ENCODE results near the gene PGLYRP1.

DNA sequence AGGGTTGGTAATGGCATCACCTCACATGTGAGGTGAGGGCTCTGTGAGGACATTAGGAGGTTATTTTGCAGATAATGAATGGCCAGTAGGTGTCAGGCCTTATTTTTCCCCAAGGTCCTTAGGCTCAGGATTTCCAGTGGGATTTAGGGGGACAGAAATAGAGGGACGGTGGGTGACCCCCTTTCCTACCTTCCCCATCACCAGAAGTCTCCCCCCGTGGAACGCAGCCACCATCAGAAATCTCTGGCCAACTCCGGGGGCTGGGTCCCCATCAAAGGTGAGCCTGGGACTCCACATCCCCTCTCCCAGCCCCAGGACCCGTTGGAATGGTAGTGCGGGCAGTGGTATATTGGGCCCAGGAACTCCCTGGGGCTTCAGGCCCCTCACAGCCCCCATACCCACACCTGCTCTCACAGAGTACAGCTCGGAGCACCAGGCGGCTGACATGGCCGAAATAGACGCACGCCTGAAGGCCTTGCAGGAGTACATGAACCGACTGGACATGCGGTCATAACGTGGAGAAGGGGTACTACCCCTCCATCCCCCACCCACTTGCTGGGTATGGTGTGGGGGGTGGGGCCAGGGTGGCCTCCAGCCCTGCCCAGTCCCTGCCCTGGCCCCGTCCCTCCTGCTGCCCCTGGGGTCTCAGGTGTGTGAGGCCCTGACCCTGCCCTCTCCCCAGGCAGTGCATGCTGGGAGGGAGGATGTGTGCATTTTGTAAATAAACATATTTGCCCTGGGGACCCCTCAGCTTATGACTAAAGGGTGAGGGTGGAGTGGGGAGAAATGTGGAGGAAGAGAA, 4.8 kb downstream of the PGLYRP1 start:
- TF ChIP-seq, protein P1, sequence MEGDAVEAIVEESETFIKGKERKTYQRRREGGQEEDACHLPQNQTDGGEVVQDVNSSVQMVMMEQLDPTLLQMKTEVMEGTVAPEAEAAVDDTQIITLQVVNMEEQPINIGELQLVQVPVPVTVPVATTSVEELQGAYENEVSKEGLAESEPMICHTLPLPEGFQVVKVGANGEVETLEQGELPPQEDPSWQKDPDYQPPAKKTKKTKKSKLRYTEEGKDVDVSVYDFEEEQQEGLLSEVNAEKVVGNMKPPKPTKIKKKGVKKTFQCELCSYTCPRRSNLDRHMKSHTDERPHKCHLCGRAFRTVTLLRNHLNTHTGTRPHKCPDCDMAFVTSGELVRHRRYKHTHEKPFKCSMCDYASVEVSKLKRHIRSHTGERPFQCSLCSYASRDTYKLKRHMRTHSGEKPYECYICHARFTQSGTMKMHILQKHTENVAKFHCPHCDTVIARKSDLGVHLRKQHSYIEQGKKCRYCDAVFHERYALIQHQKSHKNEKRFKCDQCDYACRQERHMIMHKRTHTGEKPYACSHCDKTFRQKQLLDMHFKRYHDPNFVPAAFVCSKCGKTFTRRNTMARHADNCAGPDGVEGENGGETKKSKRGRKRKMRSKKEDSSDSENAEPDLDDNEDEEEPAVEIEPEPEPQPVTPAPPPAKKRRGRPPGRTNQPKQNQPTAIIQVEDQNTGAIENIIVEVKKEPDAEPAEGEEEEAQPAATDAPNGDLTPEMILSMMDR (IDR thresholded peaks at IDR 0.05): no peak
- TF ChIP-seq POLR2A (IDR thresholded peaks at IDR 0.05) (no peak), POLR2AphosphoS5 (IDR thresholded peaks at IDR 0.05) (no peak)
